OCI-LY7 (cell line): ENCODE data around the gene SPRY4. TPM values are rescaled to one million over a fixed set of nuclear protein-coding genes. Genes with fewer than 3 reads are reported as not detected.

ENCODE experiments used
- BruUV-seq: library from RNA; stranded (reverse); fragments of 400-500 nt; replicated peaks from 2 replicates; lab custom pipeline; 2021; lab: Mats Ljungman, UMichigan
- CTCF ChIA-PET: fragments of 300-600 bp; sonication (Branson Sonifier 250); formaldehyde crosslinking; loops from one replicate; lab custom pipeline; 2022; ENCODE audit warnings: antibody characterized with exemption; ENCODE audit not compliant: unreplicated experiment; lab: Charles Lee
- POLR2A ChIA-PET: fragments of 300-600 bp; sonication (Branson Sonifier 250); formaldehyde crosslinking; loops from one replicate; lab custom pipeline; 2022; ENCODE audit warnings: antibody characterized with exemption; lab: Charles Lee
- DNase-seq: peaks from one replicate; pipeline ENCODE4 v3.0.0-alpha.2; 2015; ENCODE audit warnings: low spot score
- H2AFZ ChIP-seq: fragments of 200-600 bp; sonication (generic), shearing (Covaris generic); 2 replicates; pipeline ENCODE4 v1.6.1; 2014; ENCODE audit warnings: mild to moderate bottlenecking, antibody characterized with exemption, low read length, moderate library complexity
- H3K27ac ChIP-seq: fragments of 200-600 bp; sonication (generic); 2 replicates; pipeline ENCODE4 v1.5.1; 2014; ENCODE audit warnings: mixed run types, low read depth, mild to moderate bottlenecking, moderate library complexity, low read length, inconsistent platforms; ENCODE audit not compliant: poor library complexity, severe bottlenecking
- H3K36me3 ChIP-seq: fragments of 200-600 bp; sonication (generic); 2 replicates; pipeline ENCODE4 v1.6.1; 2014; ENCODE audit warnings: mild to moderate bottlenecking, antibody characterized with exemption, low read length, moderate library complexity, mixed read lengths; ENCODE audit not compliant: insufficient read depth
- H3K4me1 ChIP-seq: fragments of 200-600 bp; sonication (generic); 2 replicates; pipeline ENCODE4 v1.5.1; 2014; ENCODE audit warnings: mild to moderate bottlenecking, low read length; ENCODE audit not compliant: insufficient read depth, poor library complexity, severe bottlenecking
- H3K4me2 ChIP-seq: fragments of 200-600 bp; sonication (generic); 2 replicates; pipeline ENCODE4 v1.6.1; 2014; ENCODE audit warnings: mild to moderate bottlenecking, low read length
- H3K4me3 ChIP-seq: fragments of 200-600 bp; sonication (generic); 2 replicates; pipeline ENCODE4 v1.5.1; 2014; ENCODE audit warnings: mild to moderate bottlenecking, low read depth, low read length; ENCODE audit not compliant: poor library complexity, severe bottlenecking
- H3K79me2 ChIP-seq: fragments of 200-600 bp; sonication (generic); 2 replicates; pipeline ENCODE4 v1.6.1; 2016; ENCODE audit warnings: low read depth, mild to moderate bottlenecking, low read length, moderate library complexity, mixed read lengths; ENCODE audit not compliant: insufficient read depth
- H3K9me2 ChIP-seq: fragments of 200-600 bp; sonication (generic); 2 replicates; pipeline ENCODE4 v1.6.1; 2016; ENCODE audit warnings: mild to moderate bottlenecking, low read length, mixed read lengths; ENCODE audit not compliant: insufficient read depth
- H3K9me3 ChIP-seq: fragments of 200-600 bp; sonication (generic); 2 replicates; pipeline ENCODE4 v1.6.1; 2014; ENCODE audit warnings: mild to moderate bottlenecking, mixed run types, low read length, mixed read lengths
- H4K20me1 ChIP-seq: fragments of 200-600 bp; sonication (generic); 2 replicates; pipeline ENCODE4 v1.6.1; 2014; ENCODE audit warnings: mild to moderate bottlenecking, antibody characterized with exemption, low read length, moderate library complexity, mixed read lengths; ENCODE audit not compliant: insufficient read depth
- CTCF ChIP-seq: fragments of 200-600 bp; sonication (generic); conservative IDR thresholded peaks from 2 replicates; pipeline ENCODE4 v1.5.1; 2014; ENCODE audit warnings: mild to moderate bottlenecking, antibody characterized with exemption, low read length, moderate library complexity, mixed read lengths
- EZH2phosphoT487 ChIP-seq: fragments of 200-600 bp; sonication (generic); IDR thresholded peaks from 2 replicates; pipeline ENCODE4 v1.6.1; 2018; ENCODE audit warnings: low read depth, borderline replicate concordance, mild to moderate bottlenecking, mixed run types, antibody characterized with exemption, low read length, moderate library complexity, mixed read lengths
- intact Hi-C: fragments of 100-400 bp; cut with micrococcal nuclease; formaldehyde crosslinking; loops from one replicate; pipeline ENCODE4 v1.10.0; 2022; ENCODE audit not compliant: unreplicated experiment
- total RNA-seq, 2 experiments: library from RNA; depleted of rRNA in 1 of 2; stranded (reverse); fragments of >200 nt in 1 of 2; shearing (Covaris generic) in 1 of 2; gene quantifications; 2 replicates each; pipeline ENCODE4 v1.2.3, GENCODE V29; 2014 to 2022

The SPRY4 gene
- total RNA-seq, 2 experiments from 2014 or later: not detected

- Histone ChIP-seq H3K4me2 (no peak overlapping the region), H3K4me3 (no peak overlapping the region), H3K4me1 (no peaks in the 10 kb centered on the region), H3K9me2 (no peaks in the 10 kb centered on the region), H2AFZ (no peak overlapping the region), H3K36me3 (no peaks in the 10 kb centered on the region), H4K20me1 (no peaks in the 10 kb centered on the region), H3K79me2 (no peaks in the 10 kb centered on the region), H3K9me3 (no peaks in the 10 kb centered on the region), H3K27ac (no peak overlapping the region)
- ChIA-PET POLR2A (no interaction called here), CTCF (no interaction called here)
- no TSS peak for BruUV-seq
- no peak for DNase-seq
- intact Hi-C loops: no loop called here
- TF ChIP-seq EZH2phosphoT487 (no peak), CTCF (no peak)
Observed at GRCh38 chr5:142296914-142297417, 27.9 kb downstream of the SPRY4 start.

GRCh38 chr5:142295960-142296860 lies 28.6 kb downstream of the SPRY4 start:
- Histone ChIP-seq H3K4me2 (no peak overlapping the region), H3K9me2 (no peaks in the 10 kb centered on the region), H2AFZ (no peak overlapping the region), H3K79me2 (no peaks in the 10 kb centered on the region), H3K4me3 (no peak overlapping the region), H4K20me1 (no peaks in the 10 kb centered on the region), H3K36me3 (no peaks in the 10 kb centered on the region), H3K9me3 (no peaks in the 10 kb centered on the region), H3K4me1 (no peaks in the 10 kb centered on the region), H3K27ac (no peak overlapping the region)
- no peak for DNase-seq
- no TSS peak for BruUV-seq
- TF ChIP-seq EZH2phosphoT487 (no peak), CTCF (no peak)
- ChIA-PET CTCF (no interaction called here), POLR2A (interaction anchor here (0.9 kb wide), 1 partner anchor 23 kb away, joined by 3 read pairs; no protein-coding TSS in a partner anchor)
- intact Hi-C loops: no loop called here
